ENCODE results near the gene ELK1.

Gene ELK1

DNA sequence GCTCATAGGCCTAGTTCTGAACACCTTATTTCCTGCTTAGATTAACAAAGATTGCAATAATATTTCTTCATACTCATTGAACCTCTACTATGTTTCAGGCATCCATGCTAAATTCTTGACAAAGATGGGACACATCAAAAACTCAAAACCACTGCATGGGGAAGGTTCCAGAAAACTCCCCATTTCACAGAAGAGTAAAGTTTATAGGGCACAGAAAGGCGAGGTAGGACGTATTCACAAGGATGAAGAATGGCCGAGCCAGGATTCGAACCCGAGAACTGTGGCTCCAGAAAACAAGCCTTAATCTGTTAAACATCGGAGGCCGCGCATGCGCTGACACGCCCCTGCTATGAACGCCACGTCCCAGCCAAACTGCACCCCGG, 7.9 kb upstream of the ELK1 start:
- no peak for DNase-seq (ENCODE audit: low read depth)
- TF ChIP-seq, protein P1, sequence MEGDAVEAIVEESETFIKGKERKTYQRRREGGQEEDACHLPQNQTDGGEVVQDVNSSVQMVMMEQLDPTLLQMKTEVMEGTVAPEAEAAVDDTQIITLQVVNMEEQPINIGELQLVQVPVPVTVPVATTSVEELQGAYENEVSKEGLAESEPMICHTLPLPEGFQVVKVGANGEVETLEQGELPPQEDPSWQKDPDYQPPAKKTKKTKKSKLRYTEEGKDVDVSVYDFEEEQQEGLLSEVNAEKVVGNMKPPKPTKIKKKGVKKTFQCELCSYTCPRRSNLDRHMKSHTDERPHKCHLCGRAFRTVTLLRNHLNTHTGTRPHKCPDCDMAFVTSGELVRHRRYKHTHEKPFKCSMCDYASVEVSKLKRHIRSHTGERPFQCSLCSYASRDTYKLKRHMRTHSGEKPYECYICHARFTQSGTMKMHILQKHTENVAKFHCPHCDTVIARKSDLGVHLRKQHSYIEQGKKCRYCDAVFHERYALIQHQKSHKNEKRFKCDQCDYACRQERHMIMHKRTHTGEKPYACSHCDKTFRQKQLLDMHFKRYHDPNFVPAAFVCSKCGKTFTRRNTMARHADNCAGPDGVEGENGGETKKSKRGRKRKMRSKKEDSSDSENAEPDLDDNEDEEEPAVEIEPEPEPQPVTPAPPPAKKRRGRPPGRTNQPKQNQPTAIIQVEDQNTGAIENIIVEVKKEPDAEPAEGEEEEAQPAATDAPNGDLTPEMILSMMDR (IDR thresholded peaks at IDR 0.05; ENCODE audit: control insufficient read depth, insufficient read depth, low read depth, low read length, missing control alignments) = no peak
- peak overlapping the region; percentile 64 for H3K4me3 ChIP-seq (ENCODE audit: control insufficient read depth, low read depth, low read length)

DNA sequence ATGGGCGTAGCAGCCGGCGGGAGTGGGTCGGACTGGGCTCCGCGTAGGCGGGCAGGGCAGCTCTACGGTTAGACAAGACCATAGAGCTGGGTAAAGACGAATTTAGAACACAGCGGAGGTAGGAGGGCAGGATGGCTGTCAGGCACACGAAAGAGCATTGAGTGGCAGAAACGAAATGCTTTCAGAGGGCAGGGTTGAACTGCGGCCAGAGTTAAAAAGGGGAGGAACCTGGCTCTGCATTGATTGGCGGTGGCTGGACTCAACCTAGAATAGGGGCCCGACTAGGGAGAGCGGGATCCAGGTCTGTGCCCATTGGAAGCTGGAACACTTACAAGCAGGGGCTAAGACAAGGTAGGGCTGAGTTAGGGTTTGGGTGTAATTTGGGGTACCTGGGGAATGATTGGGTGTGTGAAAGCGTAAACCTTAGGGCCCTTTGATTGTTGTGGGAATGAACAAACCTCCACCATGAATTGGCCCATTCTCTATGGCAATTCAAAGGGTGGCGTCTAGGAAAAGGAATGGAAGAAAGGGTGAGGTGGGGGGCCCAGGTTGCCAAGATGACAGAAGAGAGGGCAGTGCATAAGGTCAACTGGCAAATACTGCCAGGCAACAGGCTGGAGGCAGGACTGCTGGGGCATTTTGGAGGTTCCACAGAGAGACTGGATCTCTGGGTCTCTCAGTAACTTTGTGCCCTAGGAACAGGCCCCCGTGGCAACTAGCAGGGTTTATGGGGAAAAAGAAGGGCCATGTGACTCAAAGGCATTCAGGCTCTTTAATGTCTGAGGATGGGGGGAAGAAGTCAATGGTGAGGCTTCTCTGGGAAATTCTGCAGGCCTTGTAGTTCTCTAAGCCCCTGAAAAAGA, 911 bp upstream of the ELK1 start:
- DNase-seq (ENCODE audit: low read depth) = no peak
- TF ChIP-seq, protein P1 (IDR thresholded peaks at IDR 0.05; ENCODE audit: control insufficient read depth, insufficient read depth, low read depth, low read length, missing control alignments) = no peak
- peak overlapping the region; percentile 25 for H3K4me3 ChIP-seq (ENCODE audit: control insufficient read depth, low read depth, low read length)

DNA sequence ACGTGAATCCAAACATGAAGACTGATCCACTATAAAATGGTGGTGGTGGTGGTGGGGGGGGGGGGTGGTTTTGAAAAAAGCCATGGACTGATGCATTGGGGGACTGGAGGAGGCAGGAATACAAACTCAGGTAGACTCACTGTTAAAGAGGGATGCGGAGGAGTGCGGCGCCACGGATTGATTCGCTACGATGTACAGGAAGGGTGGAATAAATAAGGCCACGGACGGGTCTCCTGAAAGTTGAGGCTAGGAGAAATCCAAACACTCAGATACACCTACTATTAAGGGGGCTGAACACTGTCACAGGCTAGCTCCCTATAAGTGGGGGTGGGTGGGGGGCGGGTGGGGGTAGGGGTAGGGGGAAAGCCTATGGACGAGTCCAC, 591 bp downstream of the ELK1 start:
- DNase-seq (ENCODE audit: low read depth) = no peak
- H3K4me3 ChIP-seq (ENCODE audit: control insufficient read depth, low read depth, low read length) = peak overlapping the region; percentile 74
- TF ChIP-seq, protein P1 (IDR thresholded peaks at IDR 0.05; ENCODE audit: control insufficient read depth, insufficient read depth, low read depth, low read length, missing control alignments) = no peak

DNA sequence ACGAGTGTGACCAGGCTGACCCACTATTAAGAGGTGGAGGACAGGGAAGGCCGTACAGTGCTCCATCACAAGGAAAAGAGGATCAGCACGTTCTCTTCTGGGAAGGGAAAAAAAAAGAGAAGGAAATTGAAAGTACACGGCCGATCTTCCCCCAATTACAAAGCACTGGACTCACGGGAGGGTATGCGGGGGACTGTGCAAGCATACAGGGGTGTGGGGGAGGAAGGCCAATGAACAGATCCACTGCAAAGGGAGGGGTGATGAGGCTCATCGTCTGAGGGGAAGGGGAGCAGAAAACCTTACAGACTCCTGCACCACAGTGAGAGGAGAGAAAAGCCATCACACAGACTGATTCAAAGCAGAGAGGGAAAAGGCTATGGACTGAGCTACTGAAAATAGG, 1.1 kb downstream of the ELK1 start:
- H3K4me3 ChIP-seq (ENCODE audit: control insufficient read depth, low read depth, low read length) = peak overlapping the region; percentile 74
- TF ChIP-seq, protein P1 (IDR thresholded peaks at IDR 0.05; ENCODE audit: control insufficient read depth, insufficient read depth, low read depth, low read length, missing control alignments) = no peak
- no peak for DNase-seq (ENCODE audit: low read depth)

DNA sequence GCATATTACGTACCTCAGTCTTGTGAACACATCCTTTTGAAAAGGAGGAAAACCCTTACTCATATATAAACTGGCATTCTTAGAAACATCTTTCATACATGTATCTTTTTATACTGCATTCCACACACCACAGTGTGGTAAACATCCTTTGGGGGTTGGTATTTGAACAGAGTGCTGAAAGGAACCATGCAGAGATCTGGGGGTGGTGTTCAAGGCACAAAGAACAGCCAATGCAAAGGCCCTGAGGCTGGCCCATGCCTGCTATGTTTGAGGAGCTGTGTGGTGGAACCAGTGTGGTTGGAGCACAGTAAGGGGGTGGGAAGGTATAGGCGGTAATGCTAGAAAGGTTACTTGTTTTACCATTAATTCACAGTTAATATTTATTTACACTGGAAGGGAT, 2.0 kb downstream of the ELK1 start:
- no peak for DNase-seq (ENCODE audit: low read depth)
- no peak overlapping the region for H3K4me3 ChIP-seq (ENCODE audit: control insufficient read depth, low read depth, low read length)
- TF ChIP-seq, protein P1 (IDR thresholded peaks at IDR 0.05; ENCODE audit: control insufficient read depth, insufficient read depth, low read depth, low read length, missing control alignments) = no peak

DNA sequence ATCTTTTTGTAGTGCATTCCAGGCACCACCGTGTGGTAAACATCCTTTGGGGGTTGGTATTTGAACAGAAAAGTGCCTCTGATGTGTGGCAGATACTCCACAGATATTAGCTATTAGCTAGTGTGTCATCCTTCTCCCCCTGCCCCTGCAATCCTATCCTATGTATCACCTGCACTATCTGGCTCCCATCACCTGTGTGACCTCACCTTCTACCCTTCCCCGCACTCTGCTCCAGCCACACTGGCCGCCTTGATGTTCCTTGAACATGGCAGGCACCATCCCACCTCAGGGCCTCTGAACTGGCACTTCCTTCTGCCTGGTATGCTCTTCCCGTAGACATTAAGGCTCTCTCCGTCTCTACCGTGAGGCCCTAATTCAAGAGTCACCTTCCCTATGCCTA, 3.7 kb downstream of the ELK1 start:
- no peak for DNase-seq (ENCODE audit: low read depth)
- TF ChIP-seq, protein P1 (IDR thresholded peaks at IDR 0.05; ENCODE audit: control insufficient read depth, insufficient read depth, low read depth, low read length, missing control alignments) = no peak
- no peak overlapping the region for H3K4me3 ChIP-seq (ENCODE audit: control insufficient read depth, low read depth, low read length)
